SK-N-SH (cell line): ENCODE results near the gene NOL8. TPM values are rescaled to one million over a fixed set of nuclear protein-coding genes. Genes with fewer than 3 reads are reported as not detected.

Experiments used
- CTCF ChIA-PET: fragments of 300-600, 350-600 bp; formaldehyde crosslinking; extraction: SDS; loops from one replicate; lab custom pipeline; 2021; lab: Yijun Ruan, JAX
- POLR2A ChIA-PET: fragments of 350-600 bp; sonication (Branson Sonifier 250); formaldehyde crosslinking; extraction: SDS; loops from one replicate; lab custom pipeline; 2020; ENCODE audit warnings: antibody characterized with exemption, inconsistent platforms; lab: Yijun Ruan, JAX
- DNase-seq: peaks from one replicate; pipeline ENCODE4 v3.0.0; 2012
- H2AFZ ChIP-seq: fragments of 200-600 bp; sonication (generic); 2 replicates; pipeline ENCODE4 v1.8.1; 2016; ENCODE audit warnings: antibody characterized with exemption, mild to moderate bottlenecking, low read depth
- H3F3A ChIP-seq: fragments of 200-600 bp; sonication (generic); replicated peaks from 2 replicates; pipeline ENCODE3; 2016; ENCODE audit warnings: antibody characterized with exemption, mild to moderate bottlenecking; ENCODE audit not compliant: insufficient read depth
- H3K27ac ChIP-seq, 2 experiments: fragments of 200-500 bp in 1 of 2; fragments of 200-600 bp in 1 of 2; sonication (Bioruptor generic) in 1 of 2; sonication (generic), shearing (Covaris generic) in 1 of 2; 2 replicates each; pipeline versions ENCODE4 v1.5.1 to v1.6.1; 2014 to 2016; ENCODE audit warnings: low read depth in 2 of 2, inconsistent platforms in 1 of 2, low read length in 1 of 2, mild to moderate bottlenecking in 1 of 2, mixed read lengths in 1 of 2
- H3K27me3 ChIP-seq: fragments of 200-600 bp; sonication (generic), shearing (Covaris generic); 2 replicates; pipeline ENCODE4 v1.6.1; 2016; ENCODE audit warnings: mixed run types; ENCODE audit not compliant: insufficient read depth
- H3K36me3 ChIP-seq, 2 experiments: fragments of 200-500 bp in 1 of 2; fragments of 200-600 bp in 1 of 2; sonication (Bioruptor generic) in 1 of 2; sonication (generic) in 1 of 2; replicated peaks in 1 of 2; 2 replicates each; pipeline versions ENCODE3 to v1.5.1; 2014 to 2016; ENCODE audit warnings: low read length in 1 of 2, mild to moderate bottlenecking in 1 of 2; ENCODE audit not compliant: insufficient read depth in 2 of 2, control insufficient read depth in 1 of 2
- H3K4me1 ChIP-seq, 2 experiments: fragments of 200-500 bp in 1 of 2; fragments of 200-600 bp in 1 of 2; sonication (Bioruptor generic) in 1 of 2; sonication (generic), shearing (Covaris generic) in 1 of 2; 2 replicates each; pipeline versions ENCODE4 v1.5.1 to v1.6.1; 2014 to 2016; ENCODE audit warnings: low read depth in 1 of 2, low read length in 1 of 2, mixed run types in 1 of 2; ENCODE audit not compliant: insufficient read depth in 2 of 2, control insufficient read depth in 1 of 2
- H3K4me2 ChIP-seq: fragments of 200-600 bp; sonication (generic), shearing (Covaris generic); 2 replicates; pipeline ENCODE4 v1.6.1; 2017; ENCODE audit warnings: mixed run types
- H3K4me3 ChIP-seq, 2 experiments: fragments of 200-500 bp in 1 of 2; fragments of 200-600 bp in 1 of 2; sonication (Bioruptor generic) in 1 of 2; sonication (generic), shearing (Covaris generic) in 1 of 2; 2 replicates each; pipeline versions ENCODE4 v1.5.1 to v1.8.1; 2014 to 2016; ENCODE audit warnings: low read depth in 2 of 2, inconsistent platforms in 1 of 2, low read length in 1 of 2, mild to moderate bottlenecking in 1 of 2, mixed read lengths in 1 of 2, moderate library complexity in 1 of 2
- H3K79me2 ChIP-seq: fragments of 200-600 bp; sonication (generic); 2 replicates; pipeline ENCODE4 v1.8.1; 2017; ENCODE audit warnings: mild to moderate bottlenecking; ENCODE audit not compliant: insufficient read depth
- H3K9ac ChIP-seq: fragments of 200-600 bp; sonication (generic); 2 replicates; pipeline ENCODE4 v1.6.1; 2017; ENCODE audit warnings: mixed run types
- H3K9me2 ChIP-seq: fragments of 200-600 bp; sonication (generic); 2 replicates; pipeline ENCODE4 v1.6.1; 2017; ENCODE audit warnings: mixed run types
- H3K9me3 ChIP-seq: fragments of 200-600 bp; sonication (generic); 2 replicates; pipeline ENCODE4 v1.6.1; 2017; ENCODE audit warnings: mixed run types, mild to moderate bottlenecking, moderate library complexity
- H4K20me1 ChIP-seq: fragments of 200-600 bp; sonication (generic); 2 replicates; pipeline ENCODE4 v1.6.1; 2017; ENCODE audit warnings: mild to moderate bottlenecking, mixed run types; ENCODE audit not compliant: insufficient read depth
- CHD2 ChIP-seq: fragments of 150-350 bp; IDR thresholded peaks from 2 replicates; pipeline ENCODE4 v1.6.1; 2018; ENCODE audit warnings: low read length; ENCODE audit not compliant: partially characterized antibody
- EP300 ChIP-seq, 2 experiments: IDR thresholded peaks; 2 replicates each; pipeline versions ENCODE4 v1.4.0 to v1.6.1; 2012; ENCODE audit warnings: borderline replicate concordance in 1 of 2, low read depth in 1 of 2, low read length in 1 of 2
- FOXJ3 ChIP-seq: sonication (generic); formaldehyde crosslinking; IDR thresholded peaks from 2 replicates; pipeline ENCODE4 v1.5.1; 2020; ENCODE audit warnings: mild to moderate bottlenecking, missing genetic modification reagents
- FOXM1 ChIP-seq: IDR thresholded peaks from 2 replicates; pipeline ENCODE4 v1.4.0; 2012; ENCODE audit warnings: low read depth, mild to moderate bottlenecking
- JUND ChIP-seq: IDR thresholded peaks from 2 replicates; pipeline ENCODE4 v1.4.0; 2012
- POLR2AphosphoS5 ChIP-seq: IDR thresholded peaks from 2 replicates; pipeline ENCODE4 v1.6.1; 2012; ENCODE audit warnings: low read depth, low read length
- SIN3A ChIP-seq: IDR thresholded peaks from 2 replicates; pipeline ENCODE4 v1.6.1; 2012; ENCODE audit warnings: low read depth, mild to moderate bottlenecking, low read length, moderate library complexity, borderline replicate concordance
- TCF12 ChIP-seq: IDR thresholded peaks from 2 replicates; pipeline ENCODE4 v1.4.0; 2012
- TEAD4 ChIP-seq: IDR thresholded peaks from 2 replicates; pipeline ENCODE4 v1.4.0; 2012; ENCODE audit warnings: mild to moderate bottlenecking, borderline replicate concordance; ENCODE audit not compliant: insufficient read depth
- YY1 ChIP-seq: IDR thresholded peaks from 2 replicates; pipeline ENCODE4 v1.4.0; 2012; ENCODE audit warnings: low read depth, mild to moderate bottlenecking
- WGBS: methylation state at CpG from one replicate; pipeline ENCODE4 v1.1.6; 2017; ENCODE audit warnings: low lambda C conversion rate; 5-methylcytosine and 5-hydroxymethylcytosine counted together
- polyA plus RNA-seq, 3 experiments: library from polyadenylated mRNA; depleted of rRNA; stranded (reverse); fragments of >200 nt; gene quantifications; 2 replicates each; pipeline ENCODE4 v1.2.3, GENCODE V29; 2012
- TF ChIP-seq, protein P1 (sequence below): fragments of 150-350 bp; IDR thresholded peaks from 2 replicates; pipeline ENCODE4 v1.6.1; 2016; ENCODE audit warnings: mild to moderate bottlenecking, low read depth, low read length
- TF ChIP-seq, protein P2 (sequence below): fragments of 150-350 bp; IDR thresholded peaks from 2 replicates; pipeline ENCODE4 v1.6.1; 2017; ENCODE audit warnings: antibody characterized with exemption, low read length, low read depth, borderline replicate concordance

The NOL8 gene
- polyA plus RNA-seq, 1 of the 3 experiments (the other 2 are of a cell fraction) = 9.6 TPM

DNA sequence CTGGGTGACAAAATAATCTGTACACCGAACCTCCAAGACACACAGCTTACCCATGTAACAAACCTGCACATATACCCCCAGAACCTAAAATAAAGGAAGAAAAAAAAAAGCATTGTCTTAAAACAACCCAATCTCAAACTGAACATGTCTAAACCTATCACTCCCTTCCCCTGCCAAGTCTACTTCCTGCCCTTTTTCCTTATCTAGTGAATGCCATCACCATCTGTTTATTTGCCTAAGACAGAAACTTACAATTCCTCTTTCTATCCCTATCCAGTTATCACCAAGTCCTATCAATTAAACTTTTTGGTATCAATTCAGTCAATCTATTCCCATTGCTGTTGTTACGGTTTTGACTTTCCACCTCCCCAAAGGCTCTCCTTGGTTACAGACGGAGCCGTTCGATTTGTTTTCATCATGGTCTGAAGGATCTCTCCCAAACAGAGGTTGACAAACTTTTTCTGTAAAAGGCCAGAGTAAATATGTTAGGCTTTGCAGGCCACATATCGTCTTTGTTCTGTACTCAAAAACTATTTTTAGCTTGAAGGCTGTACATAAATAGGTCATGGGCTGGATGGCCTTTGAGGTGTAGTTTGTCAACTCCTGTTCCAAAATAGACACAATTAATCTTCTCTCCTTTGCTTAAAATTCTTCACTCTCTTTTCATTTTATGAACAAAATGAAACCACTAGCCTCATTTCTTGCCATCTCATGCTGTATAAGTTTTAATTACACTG, 12.1 kb downstream of the NOL8 start:
- TF ChIP-seq SIN3A = no peak
- TF ChIP-seq, protein P1, sequence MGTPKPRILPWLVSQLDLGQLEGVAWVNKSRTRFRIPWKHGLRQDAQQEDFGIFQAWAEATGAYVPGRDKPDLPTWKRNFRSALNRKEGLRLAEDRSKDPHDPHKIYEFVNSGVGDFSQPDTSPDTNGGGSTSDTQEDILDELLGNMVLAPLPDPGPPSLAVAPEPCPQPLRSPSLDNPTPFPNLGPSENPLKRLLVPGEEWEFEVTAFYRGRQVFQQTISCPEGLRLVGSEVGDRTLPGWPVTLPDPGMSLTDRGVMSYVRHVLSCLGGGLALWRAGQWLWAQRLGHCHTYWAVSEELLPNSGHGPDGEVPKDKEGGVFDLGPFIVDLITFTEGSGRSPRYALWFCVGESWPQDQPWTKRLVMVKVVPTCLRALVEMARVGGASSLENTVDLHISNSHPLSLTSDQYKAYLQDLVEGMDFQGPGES = no peak
- 0 out of 2 replicates have a peak, but pooled peaks have one; percentile 25 for TF ChIP-seq TCF12
- POLR2A ChIA-PET = no interaction called here
- Histone ChIP-seq H3K36me3 (peaks cover 54 to 61% of the 10 kb centered on the region in 2 experiments), H3K9ac (no peak overlapping the region), H3K4me1 (peaks cover 0 to 7% of the 10 kb centered on the region in 2 experiments; a peak in 2 of 4 replicates), H3K4me2 (no peak overlapping the region), H3F3A (no peaks in the 10 kb centered on the region), H3K27me3 (no peaks in the 10 kb centered on the region), H4K20me1 (no peaks in the 10 kb centered on the region), H3K4me3 (no peak overlapping the region), H3K27ac (peak overlapping the region; percentile 2 to 48; a peak in 3 of 4 replicates), H3K9me2 (no peaks in the 10 kb centered on the region), H2AFZ (no peak overlapping the region), H3K9me3 (no peaks in the 10 kb centered on the region), H3K79me2 (peaks cover 18% of the 10 kb centered on the region; the same call in 1 of the 2 replicates)
- 89% methylated on average over 6 of the region's 6 CpGs for WGBS
- no peak for DNase-seq
- CTCF ChIA-PET = interaction anchor here (1.0 kb wide), 1 partner anchor 175 kb away, joined by 4 read pairs; no protein-coding TSS in a partner anchor

DNA sequence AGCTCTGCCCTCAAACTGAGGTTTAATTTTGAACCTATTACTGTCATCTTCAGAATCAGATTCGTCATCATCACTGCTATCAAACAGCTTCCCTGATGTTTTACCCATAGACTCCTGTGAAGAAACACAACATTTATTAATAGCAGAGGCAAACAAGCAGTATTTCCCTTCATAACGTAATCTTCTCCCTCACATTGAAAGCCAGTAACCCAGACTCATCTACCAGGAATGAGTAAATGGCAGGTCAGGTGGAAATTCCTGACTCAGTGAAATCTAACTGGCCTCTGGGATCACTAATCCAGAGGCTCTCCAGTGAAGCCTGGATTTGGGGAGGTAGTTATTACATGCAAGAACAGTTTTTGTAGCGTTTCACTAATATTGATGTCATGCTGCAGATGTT, 14.6 kb downstream of the NOL8 start:
- TF ChIP-seq, protein P2, sequence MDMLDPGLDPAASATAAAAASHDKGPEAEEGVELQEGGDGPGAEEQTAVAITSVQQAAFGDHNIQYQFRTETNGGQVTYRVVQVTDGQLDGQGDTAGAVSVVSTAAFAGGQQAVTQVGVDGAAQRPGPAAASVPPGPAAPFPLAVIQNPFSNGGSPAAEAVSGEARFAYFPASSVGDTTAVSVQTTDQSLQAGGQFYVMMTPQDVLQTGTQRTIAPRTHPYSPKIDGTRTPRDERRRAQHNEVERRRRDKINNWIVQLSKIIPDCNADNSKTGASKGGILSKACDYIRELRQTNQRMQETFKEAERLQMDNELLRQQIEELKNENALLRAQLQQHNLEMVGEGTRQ = no peak
- TF ChIP-seq FOXM1 (no peak), FOXJ3 (CRISPR knock-in tag) (no peak), TCF12 (no peak), JUND (no peak), TEAD4 (no peak), CHD2 (no peak), EP300 (IDR thresholded peaks at IDR 0.05; ENCODE audit: borderline replicate concordance in 1 of 2, low read depth in 1 of 2, low read length in 1 of 2) (no peak), POLR2AphosphoS5 (no peak), YY1 (no peak), SIN3A (no peak)
- TF ChIP-seq, all 33 proteins: peak for 0
- Histone ChIP-seq H3K4me2 (no peak overlapping the region), H3K9me3 (no peaks in the 10 kb centered on the region), H3K27me3 (no peaks in the 10 kb centered on the region), H3K9me2 (no peaks in the 10 kb centered on the region), H4K20me1 (no peaks in the 10 kb centered on the region), H3K4me1 (peaks cover 0 to 7% of the 10 kb centered on the region in 2 experiments; a peak in 2 of 4 replicates), H3K36me3 (peaks cover 58 to 64% of the 10 kb centered on the region in 2 experiments), H3F3A (no peaks in the 10 kb centered on the region), H3K27ac (no peak overlapping the region), H3K79me2 (peaks cover 18% of the 10 kb centered on the region; the same call in 1 of the 2 replicates), H3K9ac (no peak overlapping the region), H3K4me3 (no peak overlapping the region), H2AFZ (no peak overlapping the region)
- 93% methylated on average over 3 of the region's 3 CpGs for whole genome bisulfite sequencing
- POLR2A ChIA-PET = no interaction called here
- DNase-seq = no peak
- CTCF ChIA-PET = no interaction called here
